Neural progenitor cell (in vitro differentiated cells): Measurements from ENCODE around the gene OPCML.

Experiments used
- EZH2 ChIP-seq: fragments of 200-600 bp; sonication (generic); IDR thresholded peaks from 2 replicates; pipeline ENCODE4 v1.6.1; 2017; ENCODE audit warnings: antibody characterized with exemption, mild to moderate bottlenecking, moderate library complexity
- EZH2phosphoT487 ChIP-seq: fragments of 200-600 bp; sonication (generic); IDR thresholded peaks from 2 replicates; pipeline ENCODE4 v1.6.1; 2017; ENCODE audit warnings: antibody characterized with exemption
- TF ChIP-seq, protein P1 (sequence below): fragments of 200-600 bp; sonication (generic); IDR thresholded peaks from 2 replicates; pipeline ENCODE4 v1.5.1; 2017; ENCODE audit warnings: antibody characterized with exemption, mild to moderate bottlenecking

DNA sequence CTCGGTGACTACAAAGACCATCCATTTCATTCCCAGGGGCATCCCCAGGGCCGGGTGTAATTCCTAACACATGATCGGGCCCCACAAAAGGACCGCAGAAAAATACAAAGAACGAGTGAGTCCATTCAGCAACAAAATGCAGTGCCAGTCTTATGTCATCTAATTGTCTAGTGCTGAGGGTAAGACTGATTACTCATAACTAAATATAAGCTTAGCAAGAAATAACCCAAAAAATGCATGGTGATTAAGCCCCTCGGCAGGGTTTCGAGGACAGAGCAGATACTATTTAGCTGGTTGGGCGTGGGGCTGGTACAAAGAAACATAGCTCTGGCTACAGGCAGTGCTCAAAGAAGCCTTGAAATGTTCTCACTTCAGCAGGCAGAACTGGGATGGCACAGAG lies 1078.9 kb downstream of the OPCML start:
- TF ChIP-seq, protein P1, sequence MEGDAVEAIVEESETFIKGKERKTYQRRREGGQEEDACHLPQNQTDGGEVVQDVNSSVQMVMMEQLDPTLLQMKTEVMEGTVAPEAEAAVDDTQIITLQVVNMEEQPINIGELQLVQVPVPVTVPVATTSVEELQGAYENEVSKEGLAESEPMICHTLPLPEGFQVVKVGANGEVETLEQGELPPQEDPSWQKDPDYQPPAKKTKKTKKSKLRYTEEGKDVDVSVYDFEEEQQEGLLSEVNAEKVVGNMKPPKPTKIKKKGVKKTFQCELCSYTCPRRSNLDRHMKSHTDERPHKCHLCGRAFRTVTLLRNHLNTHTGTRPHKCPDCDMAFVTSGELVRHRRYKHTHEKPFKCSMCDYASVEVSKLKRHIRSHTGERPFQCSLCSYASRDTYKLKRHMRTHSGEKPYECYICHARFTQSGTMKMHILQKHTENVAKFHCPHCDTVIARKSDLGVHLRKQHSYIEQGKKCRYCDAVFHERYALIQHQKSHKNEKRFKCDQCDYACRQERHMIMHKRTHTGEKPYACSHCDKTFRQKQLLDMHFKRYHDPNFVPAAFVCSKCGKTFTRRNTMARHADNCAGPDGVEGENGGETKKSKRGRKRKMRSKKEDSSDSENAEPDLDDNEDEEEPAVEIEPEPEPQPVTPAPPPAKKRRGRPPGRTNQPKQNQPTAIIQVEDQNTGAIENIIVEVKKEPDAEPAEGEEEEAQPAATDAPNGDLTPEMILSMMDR: no peak
- TF ChIP-seq EZH2 (no peak), EZH2phosphoT487 (no peak)
